OCI-LY1 (cell line): Measurements from ENCODE around the gene KLHDC4.

Experiments used
- CTCF ChIP-seq: fragments of 200-600 bp; sonication (generic), shearing (Covaris generic); IDR thresholded peaks from 2 replicates; pipeline ENCODE4 v1.5.1; 2017; ENCODE audit warnings: mild to moderate bottlenecking, antibody characterized with exemption, low read length, moderate library complexity, mixed read lengths
- EZH2 ChIP-seq: fragments of 200-600 bp; sonication (generic), shearing (Covaris generic); IDR thresholded peaks from 2 replicates; pipeline ENCODE4 v1.8.0; 2017; ENCODE audit warnings: borderline replicate concordance, mixed run types, mild to moderate bottlenecking, antibody characterized with exemption, low read length, moderate library complexity, mixed read lengths

- TF ChIP-seq EZH2 (no peak), CTCF (no peak)
Observed at GRCh38 chr16:87762071-87762571, 3.7 kb downstream of the KLHDC4 start.
